Glomerular endothelial cell (primary cell): ENCODE data around the gene CST4. TPM values are rescaled to one million over a fixed set of nuclear protein-coding genes. Genes with fewer than 3 reads are reported as not detected.
"Not testable (repeated sequence)": the region's sequence is repeated elsewhere in the genome, so short reads cannot be mapped to it uniquely, and the experiment has no call there.

Source experiments
- DNase-seq: peaks from one replicate; pipeline ENCODE4 v3.0.0-alpha.2; 2011; ENCODE audit warnings: low read depth, low spot score; ENCODE audit errors: extremely low read depth
- total RNA-seq: library from RNA; depleted of rRNA; stranded (reverse); fragments of >200 nt; gene quantifications from 2 replicates; pipeline ENCODE4 v1.2.3, GENCODE V29; 2015

The CST4 gene
- total RNA-seq, 1 donor from 2014 or later, result not detected

DNA sequence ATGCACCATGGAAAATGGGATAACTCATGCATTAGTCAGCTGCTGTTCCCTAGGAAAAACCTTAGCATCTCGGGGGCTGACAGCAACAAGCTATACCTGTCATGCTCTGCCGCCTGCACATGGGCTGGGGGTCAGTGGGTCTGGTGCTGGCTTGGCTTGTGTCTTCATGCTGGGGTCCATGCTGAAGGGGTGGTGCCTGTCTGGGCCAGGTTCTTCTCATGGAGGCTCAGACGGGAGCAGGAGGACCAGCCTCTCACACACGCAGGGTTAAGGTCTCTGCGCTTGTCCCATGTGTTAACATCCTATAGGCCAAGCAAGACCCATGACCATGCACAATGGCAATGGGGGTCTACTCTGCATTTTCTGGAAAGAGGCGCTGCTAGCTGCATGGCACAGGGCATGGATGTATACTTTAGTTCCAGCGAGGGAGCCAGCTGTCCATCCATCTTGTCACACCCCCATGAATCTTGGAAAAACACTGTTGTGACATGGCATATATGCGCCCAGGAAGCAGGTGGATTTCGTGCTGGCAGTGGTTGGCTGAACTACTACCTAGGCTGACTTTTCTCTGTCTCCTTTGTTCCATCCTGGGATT is 26.5 kb downstream of the CST4 start:
- DNase-seq, result no peak

DNA sequence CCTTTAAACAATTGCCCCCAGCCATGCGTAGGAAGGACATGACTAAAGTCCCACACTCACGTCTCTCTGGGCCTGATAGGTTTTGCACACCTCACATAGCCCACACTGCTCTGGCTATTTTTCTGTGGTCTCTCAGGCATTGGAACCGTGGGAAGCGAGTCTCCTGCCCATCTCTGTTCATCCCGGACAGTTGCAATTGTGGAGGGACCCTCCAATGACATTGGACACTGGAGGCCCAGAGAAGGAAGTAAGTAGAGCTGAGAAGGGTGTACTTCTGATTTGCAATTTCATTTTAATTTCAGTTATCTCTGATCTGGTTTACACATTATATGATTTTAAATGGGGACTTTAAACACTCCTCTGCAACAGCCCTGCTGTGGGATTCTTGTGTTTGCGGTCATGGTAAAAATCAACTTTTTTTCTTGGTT is 27.8 kb downstream of the CST4 start:
- no peak for DNase-seq

DNA sequence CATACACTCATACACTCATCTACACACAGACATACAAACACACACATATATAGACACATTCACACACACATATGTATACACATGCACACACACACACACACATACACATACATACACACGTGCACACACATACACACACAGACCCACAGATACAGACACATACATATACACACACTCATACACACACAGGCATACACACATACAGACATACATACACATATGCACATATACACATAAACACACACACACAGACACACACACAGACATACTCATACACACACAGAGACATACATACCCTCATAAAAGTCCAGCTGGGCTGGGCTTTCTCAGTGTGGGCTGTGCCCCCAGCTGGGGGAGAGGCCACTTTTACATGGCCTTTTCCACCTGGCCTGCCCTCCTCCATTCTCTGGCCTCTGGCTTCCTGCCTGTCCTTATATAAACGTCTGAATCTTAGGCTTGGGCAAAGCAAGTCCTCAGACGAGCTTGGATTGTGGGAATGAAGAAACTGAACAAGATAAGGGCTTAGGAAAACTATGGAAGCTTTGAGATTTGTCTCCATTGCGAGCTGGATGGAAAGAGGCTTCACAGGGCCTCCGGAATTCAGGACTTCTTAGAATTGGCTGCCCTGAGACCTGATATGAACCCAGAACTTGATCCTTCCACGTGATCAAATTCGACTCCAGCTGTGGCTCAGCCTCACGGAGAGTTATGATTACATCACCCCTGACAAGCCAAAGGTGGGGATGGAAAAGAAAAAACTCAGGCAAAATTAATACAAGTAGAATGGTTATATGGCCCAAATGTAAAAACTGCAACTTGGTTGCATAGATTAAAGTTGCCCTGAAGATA is 28.6 kb downstream of the CST4 start:
- DNase-seq, result no peak

DNA sequence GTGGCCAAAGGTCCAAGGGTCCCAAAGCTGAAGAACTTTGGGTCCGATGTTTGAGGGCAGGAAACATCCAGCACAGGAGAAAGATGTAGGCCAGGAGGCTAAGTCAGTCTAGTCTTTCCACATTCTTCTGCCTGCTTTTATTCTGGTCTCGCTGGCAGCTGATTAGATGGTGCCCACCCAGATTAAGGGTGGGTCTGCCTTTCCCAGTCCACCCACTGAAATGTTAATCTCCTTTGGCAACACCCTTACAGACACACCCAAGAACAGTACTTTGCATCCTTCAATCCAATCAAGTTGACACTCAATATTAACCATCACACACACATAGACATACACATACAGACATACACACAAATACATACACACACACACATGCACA is 29.2 kb downstream of the CST4 start:
- not testable (repeated sequence) for DNase-seq

DNA sequence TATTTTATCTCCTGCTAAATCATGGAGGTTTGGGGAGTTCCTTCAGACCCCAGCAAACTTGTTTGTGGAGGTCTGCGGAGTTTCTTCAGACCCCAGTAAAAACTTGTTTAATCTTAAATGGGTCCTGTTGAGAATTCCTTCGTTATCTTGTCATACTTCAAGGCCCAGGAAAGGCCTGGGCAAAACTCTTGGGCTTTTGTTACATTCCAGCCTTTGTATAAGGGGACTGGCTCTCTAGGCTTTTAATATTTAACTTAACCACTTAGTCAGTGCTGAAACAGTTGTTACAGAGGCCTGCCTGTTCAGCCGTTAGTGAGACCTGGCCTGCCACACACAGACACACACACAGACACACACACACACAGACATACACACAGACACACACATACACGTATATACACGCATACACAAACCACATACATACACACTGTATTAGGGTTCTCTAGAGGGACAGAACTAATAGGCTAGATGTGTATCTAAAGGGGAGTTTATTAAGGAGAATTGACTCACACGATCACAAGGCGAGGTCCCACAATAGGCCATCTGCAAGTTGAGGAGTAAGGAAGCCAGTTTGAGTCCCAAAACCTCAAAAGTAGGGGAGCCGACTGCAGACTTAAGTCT is 29.7 kb downstream of the CST4 start:
- no peak for DNase-seq

DNA sequence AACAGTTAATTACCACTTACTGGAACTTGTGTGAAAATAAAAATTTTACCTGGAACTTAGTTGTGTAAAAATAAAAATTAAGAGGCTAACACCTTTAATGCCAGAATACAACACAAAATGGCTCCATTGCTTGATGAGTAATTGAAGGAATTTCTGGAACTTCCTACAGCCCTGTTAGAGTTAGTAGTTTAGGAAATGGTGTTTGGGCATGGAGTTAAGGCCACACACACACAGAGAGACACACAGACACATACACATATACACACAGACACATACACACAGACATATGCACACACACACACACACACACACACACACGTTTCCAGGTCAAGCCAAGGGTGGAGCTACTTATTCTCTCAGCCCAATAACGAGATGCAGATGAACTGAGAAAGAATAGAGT is 30.5 kb downstream of the CST4 start:
- no peak for DNase-seq

DNA sequence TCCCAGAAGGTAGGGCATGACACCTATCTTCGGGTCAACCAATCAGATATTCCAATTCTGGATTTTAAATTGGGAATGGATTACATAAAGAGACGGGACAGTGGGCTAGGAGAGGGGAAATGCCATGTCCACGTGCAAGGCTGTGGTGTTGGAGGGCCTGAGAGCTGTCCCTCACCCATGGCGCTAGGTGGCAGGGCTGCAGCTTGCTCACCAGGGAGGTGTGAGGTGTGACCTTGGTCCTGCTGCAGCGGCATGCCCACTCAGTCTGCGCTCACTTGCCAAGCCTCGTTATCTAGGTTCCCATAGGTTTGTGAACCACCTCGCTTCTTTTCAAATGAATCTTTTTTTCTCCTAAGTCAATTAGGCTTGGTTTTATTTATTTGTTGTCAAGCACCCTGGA is 31.6 kb downstream of the CST4 start:
- no peak for DNase-seq

DNA sequence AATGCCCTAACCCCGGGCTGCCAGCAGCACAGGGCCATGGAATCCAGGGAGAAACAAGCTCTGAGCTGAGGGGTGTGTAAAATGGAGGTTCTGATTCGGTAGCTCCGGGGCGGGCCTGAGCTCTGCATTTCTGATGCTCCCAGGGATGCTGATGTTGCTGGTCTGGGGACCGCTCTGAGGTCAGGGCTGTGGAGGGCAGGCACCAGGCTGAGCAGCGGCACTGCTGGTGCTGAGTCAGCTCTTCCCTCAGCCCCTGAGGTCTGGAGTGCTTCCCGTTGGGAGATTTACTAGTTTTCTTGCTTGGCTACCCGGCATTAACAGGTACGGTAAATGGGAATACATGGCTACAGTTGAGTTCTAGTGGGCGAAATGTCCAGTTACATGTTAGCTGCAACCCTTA is 32.5 kb downstream of the CST4 start:
- no peak for DNase-seq

DNA sequence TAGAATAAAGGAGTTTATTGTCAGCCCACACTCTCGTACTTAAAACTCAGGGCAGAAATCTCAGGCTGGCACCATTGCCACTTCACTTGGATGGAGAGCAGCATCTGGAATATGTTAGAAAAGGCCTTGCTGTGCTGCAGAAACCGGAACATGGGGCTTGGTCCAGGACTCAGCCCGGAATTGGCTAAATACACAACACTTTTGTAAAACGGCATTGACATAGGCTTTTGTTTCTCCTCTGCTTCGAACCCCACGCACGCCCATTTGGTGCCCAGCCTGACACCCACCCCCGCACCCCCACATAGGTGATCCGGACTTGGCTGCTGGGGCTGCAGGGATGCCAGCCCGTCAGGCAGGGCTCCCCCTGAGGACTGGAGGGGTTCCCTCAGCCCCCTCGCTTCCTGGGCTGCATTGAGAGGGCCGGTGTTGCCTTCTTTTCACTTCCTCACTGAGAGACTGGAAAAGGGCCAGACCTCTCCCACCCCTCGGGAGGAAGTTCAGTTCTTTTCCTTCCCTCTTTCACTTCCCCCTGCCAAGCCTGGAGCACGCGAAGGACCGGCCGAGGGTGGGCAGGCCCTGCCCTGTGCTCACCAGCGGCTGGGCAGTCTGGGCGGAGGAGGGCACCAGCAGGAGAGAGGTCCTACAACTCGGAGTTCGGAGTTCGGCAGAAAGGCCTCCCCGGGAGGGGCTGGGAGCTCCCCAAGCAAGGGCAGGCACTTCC is 33.2 kb downstream of the CST4 start:
- no peak for DNase-seq

DNA sequence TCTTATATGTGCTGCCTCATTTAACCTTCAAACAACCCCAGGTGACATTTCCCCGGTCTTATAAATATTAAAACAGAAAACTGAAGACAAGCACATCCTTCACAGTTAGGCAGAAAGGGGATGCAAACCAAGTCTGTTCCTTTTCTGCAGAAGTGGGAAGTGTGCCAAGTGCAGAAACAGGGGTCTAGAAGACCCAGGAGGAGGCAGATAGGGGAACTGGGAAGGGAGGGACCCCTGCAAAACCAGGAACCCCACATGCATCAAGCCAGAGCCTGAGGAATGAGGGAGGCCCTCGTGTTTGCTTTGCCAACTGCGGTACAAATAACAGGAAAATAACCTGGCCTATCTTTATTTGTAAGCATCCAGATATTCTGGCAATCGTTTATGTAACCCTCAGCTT is 34.1 kb downstream of the CST4 start:
- DNase-seq, result no peak

DNA sequence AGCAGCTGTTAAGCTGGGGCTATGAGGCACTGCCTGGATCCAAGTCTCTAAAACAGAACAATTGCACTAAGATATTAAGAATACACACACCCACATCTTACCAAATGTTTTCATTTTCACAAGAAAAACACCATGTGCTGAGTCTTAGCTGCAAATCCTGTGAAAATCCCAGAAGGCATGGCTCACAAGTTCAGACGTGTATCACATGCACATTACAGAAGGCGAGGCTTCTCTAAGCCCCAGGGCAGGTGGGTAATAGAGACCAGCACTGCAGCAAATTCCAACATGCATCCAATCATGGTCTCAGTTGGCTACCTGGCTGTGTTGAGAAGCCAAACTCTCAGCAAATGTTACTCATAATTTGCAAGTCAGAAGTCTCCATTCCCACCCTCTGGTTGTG is 34.8 kb downstream of the CST4 start:
- DNase-seq, result no peak

DNA sequence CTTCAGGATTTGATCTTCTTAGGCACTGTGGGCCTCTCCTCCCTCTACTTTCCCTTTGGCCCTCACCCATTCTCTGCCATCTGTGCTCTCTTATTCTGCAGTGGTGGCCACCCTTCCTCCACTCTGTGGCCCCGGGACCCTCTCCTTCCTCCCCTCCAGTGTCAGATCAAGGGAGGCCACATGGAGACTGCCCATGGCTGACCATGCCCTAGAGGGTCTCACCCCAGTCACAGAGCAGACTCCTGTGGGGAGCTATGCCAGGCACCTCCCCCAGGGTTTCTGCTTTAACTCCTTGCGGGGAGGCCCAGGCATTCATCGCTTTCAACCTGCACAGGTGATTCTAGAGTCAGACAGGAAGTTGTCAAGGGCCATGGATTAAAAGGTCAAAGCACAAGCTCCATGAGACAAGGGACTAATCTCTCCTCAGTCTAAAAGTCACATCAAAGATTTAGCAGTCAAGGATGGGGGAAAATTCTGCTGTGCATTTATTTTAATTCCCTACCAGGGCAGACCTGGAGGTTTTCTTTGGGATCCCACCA is 35.4 kb downstream of the CST4 start:
- no peak for DNase-seq

DNA sequence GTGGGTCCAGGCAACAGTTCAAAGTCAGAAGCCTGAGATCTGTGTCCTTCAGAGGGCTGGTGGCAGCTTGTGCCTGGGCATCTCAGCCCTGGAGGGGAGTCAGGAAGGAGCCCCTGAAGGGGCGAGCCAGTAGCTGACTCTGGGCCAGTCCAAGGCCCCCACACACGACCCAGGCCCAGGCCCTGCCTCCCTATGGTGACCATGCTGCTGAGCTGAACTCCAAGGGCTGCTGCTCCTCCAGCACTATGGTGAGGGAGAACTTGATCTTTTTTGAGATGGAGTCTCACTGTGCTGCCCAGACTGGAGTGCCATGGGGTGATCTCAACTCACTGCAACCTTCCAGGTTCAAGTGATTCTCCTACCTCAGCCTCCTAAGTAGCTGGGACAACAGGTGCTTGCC is 35.9 kb downstream of the CST4 start:
- no peak for DNase-seq

DNA sequence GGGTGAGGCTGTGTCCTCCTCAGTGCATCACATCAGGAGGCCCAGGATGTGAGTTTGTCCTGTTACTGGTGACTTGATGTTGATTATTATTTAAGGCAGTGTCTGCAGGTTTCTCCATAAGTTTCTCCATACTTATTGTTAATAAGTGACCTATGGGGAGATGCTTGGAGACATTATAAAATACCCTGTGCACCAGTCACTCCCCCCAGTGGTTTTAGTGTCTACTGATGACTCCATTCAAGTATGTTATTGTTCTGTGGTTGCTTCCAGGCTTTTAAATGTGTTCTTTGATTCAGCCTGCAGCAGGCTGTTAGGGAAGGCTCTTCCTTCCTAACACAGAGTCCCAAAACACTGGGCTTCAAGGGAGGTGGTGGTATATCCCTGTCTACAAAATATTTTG is 36.5 kb downstream of the CST4 start:
- DNase-seq, result no peak

DNA sequence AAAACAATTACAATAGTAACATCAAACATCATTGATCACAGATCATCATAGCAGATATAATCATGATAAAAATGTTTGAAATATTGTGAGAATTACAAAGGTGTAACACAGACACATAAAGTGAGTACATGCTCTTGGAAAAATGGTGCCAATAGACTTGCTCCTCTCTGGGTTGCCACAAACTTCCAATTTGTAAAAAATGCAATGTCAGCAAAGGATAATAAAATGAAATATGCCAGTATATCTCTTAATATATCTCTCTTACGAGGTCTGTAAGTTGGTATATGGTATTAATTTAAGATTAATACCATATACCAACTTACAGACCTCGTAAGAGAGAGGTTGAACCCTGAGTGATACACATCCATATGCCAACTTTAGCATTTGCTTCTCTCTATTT is 37.7 kb downstream of the CST4 start:
- no peak for DNase-seq

DNA sequence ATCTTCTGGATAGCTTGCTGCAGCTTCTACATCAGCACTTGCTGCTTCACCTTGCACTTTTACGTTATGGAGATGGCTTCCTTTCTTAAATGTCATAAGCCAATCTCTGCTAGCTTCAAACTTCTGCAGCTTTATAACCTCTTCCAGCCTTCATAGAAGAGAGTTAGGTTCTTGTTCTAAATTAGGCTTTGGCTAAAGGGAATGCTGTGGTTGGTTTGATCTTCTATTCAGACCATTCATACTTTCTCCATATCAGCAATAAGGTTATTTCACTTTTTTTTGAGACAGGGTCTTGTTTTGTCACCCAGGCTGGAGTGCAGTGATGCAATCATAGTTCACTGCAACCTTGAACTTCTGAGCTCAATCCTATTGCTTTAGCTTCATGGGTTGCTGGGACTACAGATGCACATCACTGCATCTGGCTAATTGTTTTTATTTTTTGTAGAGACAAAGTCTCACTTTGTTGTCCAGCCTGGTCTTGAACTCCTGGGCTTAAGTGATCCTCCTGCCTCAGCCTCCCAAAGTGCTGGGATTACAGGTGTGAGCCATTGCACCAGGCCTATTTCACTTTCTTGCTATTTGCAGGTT is 38.9 kb downstream of the CST4 start:
- no peak for DNase-seq

DNA sequence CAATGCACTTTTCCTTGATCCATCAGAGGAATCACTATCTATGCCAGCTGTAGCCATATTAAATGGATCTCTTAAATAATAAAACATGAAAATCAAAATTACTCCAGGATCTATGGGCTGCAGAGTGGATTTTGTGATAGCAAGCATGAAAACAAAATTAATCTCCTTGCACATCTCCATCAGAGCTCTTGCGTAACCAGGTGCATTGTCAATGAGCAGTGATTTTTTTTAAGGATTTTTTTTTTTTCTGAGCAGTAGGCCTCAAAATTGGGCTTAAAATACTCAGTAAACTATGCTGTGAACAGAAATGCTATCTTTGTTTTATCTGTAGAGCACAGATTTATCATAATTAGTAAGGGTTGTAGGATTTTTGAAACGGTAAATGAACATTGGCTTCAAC is 39.6 kb downstream of the CST4 start:
- DNase-seq, result no peak

DNA sequence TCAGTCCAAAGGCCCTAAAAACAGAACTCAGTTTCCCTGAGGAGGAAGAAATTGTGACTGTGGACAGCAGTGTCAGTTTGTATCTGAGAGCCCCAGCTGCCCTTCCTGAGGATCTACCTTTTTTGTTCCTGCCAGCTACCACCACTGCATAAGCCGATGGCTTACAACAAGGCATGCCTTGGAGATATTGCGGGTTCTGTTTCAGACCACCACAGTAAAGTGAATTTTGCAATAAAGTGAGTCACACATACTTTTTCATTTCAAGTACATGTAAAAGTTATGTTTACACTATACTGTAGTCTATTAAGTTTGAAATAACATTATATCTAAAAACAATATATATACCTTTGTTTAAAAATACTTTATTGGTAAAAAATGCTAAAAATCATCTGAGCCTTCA is 41.5 kb downstream of the CST4 start:
- DNase-seq, result no peak

DNA sequence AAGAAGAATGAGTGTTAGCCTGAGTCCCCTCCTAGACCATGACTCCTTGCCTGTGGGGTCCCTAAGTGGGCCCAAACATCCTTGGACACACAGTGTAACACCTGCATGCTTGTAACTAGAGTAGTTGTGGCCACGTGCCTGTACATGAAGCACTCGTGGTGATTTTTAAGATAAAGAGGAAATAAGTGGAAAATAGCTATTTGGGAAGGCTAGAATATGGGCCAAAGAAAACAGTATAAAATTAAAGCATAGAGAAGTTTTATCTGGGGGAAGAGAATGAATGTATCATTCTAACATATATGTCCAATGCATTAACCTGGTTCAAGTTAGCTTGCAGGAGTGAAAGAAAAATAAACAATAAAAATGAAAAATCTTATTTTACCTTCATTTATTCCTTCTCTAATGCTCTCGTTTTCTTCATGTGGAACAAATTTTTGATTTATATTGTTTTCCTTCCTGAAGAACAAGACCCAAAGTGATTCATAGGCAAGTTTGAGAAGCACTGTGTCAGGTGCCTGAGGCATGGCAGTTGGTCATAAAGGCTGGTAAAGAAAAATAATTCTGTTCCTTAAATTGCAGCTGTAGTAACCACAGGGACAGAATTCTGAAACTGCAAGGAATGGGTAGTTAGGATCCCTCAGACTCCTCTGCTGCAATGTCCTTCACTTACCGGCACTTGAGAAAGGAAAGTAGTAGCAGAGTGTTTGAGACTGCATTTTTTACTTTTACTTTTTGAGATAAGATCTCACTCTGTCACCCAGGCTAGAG is 42.5 kb downstream of the CST4 start:
- no peak for DNase-seq

DNA sequence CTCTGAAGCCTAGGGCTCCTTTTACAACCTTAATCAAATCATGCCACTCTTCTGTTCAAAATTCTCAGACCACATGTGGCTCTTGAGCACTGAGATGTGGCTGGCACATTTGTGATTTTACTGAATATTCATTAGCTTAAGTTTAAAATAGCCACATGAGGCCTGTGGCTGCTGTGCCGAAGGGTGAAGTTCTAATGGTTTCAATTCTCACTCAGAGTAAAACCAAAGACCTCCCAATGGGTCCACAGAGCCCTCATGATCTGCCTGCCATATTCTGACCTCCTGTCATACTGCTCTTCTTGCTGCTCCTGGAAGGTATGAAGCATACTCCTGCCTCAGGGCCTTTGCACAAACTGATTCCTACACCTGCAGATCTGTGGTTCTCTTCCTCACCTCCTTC is 43.3 kb downstream of the CST4 start:
- DNase-seq, result no peak
